Peyer's patch (tissue), 4 donors: ENCODE results near the gene FRMD5.

Experiments
- POLR2A ChIP-seq, 2 donors: fragments of 450-650 bp; IDR thresholded peaks; one replicate each; pipeline ENCODE4 v1.5.1; 2017; ENCODE audit warnings: antibody characterized with exemption in 2 of 2, mild to moderate bottlenecking in 2 of 2, moderate library complexity in 2 of 2
- TF ChIP-seq, protein P1 (sequence below), 6 experiments: fragments of 450-650 bp in 4 of 6; fragments of 200-600 bp in 2 of 6; sonication (generic) in 1 of 6; IDR thresholded peaks; one replicate each; pipeline ENCODE4 v1.5.1; 2017 to 2019; ENCODE audit warnings: antibody characterized with exemption in 6 of 6, mild to moderate bottlenecking in 3 of 6, moderate library complexity in 1 of 6

DNA sequence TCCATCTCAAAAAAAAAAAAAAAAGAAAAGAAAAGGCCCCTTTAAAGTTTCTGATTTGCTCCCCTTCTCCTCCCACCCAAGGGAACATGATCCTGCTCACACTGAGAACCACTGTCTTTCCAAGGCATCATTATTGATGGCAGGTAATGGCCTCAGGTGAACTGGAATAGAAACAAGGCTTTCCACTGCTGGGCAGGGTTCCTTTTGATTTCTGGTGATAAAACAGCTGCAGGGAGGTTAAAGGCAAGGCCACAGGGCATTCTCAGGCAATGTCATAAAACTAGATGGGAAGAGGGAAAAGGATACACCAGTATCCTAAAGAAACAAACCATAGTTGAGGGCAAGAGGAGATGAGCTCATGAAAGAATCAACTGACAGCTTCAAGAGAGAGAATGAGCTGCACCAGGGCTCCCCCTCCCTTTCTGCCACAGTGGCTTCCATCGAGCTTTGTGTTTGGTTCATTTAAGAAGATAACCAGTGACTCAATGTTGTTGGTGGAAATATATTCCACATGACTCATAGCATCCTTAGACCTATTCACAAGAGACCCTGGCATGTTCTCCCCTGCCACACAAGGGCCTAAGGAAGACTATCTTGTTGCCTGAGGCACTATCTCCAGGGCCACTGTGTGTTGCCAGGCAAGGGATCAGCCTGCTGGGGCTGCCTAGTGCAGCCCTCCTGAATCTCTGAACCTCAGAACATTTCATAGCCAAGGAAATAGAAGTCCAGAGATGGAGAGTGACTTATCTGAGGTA lies 281.9 kb downstream of the FRMD5 start:
- TF ChIP-seq POLR2A (IDR thresholded peaks at IDR 0.05) = no peak
- TF ChIP-seq, protein P1, sequence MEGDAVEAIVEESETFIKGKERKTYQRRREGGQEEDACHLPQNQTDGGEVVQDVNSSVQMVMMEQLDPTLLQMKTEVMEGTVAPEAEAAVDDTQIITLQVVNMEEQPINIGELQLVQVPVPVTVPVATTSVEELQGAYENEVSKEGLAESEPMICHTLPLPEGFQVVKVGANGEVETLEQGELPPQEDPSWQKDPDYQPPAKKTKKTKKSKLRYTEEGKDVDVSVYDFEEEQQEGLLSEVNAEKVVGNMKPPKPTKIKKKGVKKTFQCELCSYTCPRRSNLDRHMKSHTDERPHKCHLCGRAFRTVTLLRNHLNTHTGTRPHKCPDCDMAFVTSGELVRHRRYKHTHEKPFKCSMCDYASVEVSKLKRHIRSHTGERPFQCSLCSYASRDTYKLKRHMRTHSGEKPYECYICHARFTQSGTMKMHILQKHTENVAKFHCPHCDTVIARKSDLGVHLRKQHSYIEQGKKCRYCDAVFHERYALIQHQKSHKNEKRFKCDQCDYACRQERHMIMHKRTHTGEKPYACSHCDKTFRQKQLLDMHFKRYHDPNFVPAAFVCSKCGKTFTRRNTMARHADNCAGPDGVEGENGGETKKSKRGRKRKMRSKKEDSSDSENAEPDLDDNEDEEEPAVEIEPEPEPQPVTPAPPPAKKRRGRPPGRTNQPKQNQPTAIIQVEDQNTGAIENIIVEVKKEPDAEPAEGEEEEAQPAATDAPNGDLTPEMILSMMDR (IDR thresholded peaks at IDR 0.05) = no peak
